Measurements from ENCODE around the gene CACNA1D. TPM values are rescaled to one million over a fixed set of nuclear protein-coding genes. Genes with fewer than 3 reads are reported as not detected.

Gene CACNA1D
- total RNA-seq, 1 experiment from 2014 or later, result 1.1 TPM

DNA sequence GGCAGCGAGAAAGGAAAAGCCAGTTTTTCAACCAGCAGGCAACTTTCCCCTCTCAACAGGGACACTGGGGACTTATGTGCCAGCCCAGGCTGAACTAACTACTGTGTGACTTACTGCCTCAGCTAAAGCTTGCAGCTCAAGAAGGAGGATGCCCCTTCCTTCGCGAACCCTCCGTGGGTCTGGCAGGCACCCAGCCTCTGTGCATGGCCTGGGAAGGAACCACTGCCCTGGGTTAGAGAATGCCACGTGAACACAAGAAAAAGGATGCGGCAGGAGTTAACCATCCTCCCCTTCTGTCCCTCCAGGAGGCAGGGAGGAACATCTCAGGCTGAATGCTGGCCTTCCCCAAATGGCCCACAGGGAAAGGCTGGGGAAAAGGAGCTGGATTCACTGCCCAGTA is 322.8 kb downstream of the CACNA1D start:
- no peaks in the 10 kb centered on the region; a peak in 1 of 4 replicates for H3K36me3 ChIP-seq (ENCODE audit: control insufficient read depth in 1 of 2, insufficient read depth in 2 of 2, low read length in 2 of 2)
- intact Hi-C loops (cut with micrococcal nuclease), result no loop called here
- H3K4me3 ChIP-seq (replicated peaks in 1 of 2; ENCODE audit: low read depth in 1 of 2, low read length in 2 of 2), result no peak overlapping the region
- no peak overlapping the region for H3K27ac ChIP-seq (ENCODE audit: low read depth, low read length)
- no peaks in the 10 kb centered on the region for H3K9me2 ChIP-seq (ENCODE audit: insufficient read depth)
- ChIA-PET POLR2A (no interaction called here), RAD21 (ENCODE audit: low non-redundant PET in 1 of 2, low total read pairs in 2 of 2, uncharacterized antibody in 2 of 2, unreplicated experiment in 2 of 2) (no interaction called here), CTCF (no interaction called here)
- no TSS peak for BruUV-seq (replicated peaks)
- H3K9me3 ChIP-seq (ENCODE audit: control insufficient read depth in 1 of 2, insufficient read depth in 1 of 2, low read depth in 1 of 2, low read length in 2 of 2), result no peaks in the 10 kb centered on the region
- ATAC-seq (no peak), DNase-seq (ENCODE audit: low read depth, low spot score) (no peak)
- TF ChIP-seq RAD21 (IDR thresholded peaks at IDR 0.05; ENCODE audit: low read depth), result no peak
- no peak for TF ChIP-seq JUND (IDR thresholded peaks at IDR 0.05)
- TF ChIP-seq, protein P1, sequence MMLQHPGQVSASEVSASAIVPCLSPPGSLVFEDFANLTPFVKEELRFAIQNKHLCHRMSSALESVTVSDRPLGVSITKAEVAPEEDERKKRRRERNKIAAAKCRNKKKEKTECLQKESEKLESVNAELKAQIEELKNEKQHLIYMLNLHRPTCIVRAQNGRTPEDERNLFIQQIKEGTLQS (IDR thresholded peaks at IDR 0.05), result no peak
- TF ChIP-seq ZFX (IDR thresholded peaks at IDR 0.05), result no peak
- TF ChIP-seq SIN3A (IDR thresholded peaks at IDR 0.05; ENCODE audit: low read depth), result no peak
- TF ChIP-seq POLR2A (IDR thresholded peaks at IDR 0.05; ENCODE audit: borderline replicate concordance, extremely low read depth, insufficient read depth, insufficient read length), result no peak
- TF ChIP-seq, protein P2, sequence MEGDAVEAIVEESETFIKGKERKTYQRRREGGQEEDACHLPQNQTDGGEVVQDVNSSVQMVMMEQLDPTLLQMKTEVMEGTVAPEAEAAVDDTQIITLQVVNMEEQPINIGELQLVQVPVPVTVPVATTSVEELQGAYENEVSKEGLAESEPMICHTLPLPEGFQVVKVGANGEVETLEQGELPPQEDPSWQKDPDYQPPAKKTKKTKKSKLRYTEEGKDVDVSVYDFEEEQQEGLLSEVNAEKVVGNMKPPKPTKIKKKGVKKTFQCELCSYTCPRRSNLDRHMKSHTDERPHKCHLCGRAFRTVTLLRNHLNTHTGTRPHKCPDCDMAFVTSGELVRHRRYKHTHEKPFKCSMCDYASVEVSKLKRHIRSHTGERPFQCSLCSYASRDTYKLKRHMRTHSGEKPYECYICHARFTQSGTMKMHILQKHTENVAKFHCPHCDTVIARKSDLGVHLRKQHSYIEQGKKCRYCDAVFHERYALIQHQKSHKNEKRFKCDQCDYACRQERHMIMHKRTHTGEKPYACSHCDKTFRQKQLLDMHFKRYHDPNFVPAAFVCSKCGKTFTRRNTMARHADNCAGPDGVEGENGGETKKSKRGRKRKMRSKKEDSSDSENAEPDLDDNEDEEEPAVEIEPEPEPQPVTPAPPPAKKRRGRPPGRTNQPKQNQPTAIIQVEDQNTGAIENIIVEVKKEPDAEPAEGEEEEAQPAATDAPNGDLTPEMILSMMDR (IDR thresholded peaks at IDR 0.05 in 2 of 3, conservative IDR thresholded peaks at IDR 0.05 in 1 of 3; ENCODE audit: borderline replicate concordance in 1 of 3, insufficient read depth in 1 of 3, low read depth in 2 of 3, low read length in 2 of 3), result no peak
- no peak for TF ChIP-seq YY1 (IDR thresholded peaks at IDR 0.05; ENCODE audit: extremely low read depth, insufficient replicate concordance, low read depth, low read length)
- TF ChIP-seq, protein P3, sequence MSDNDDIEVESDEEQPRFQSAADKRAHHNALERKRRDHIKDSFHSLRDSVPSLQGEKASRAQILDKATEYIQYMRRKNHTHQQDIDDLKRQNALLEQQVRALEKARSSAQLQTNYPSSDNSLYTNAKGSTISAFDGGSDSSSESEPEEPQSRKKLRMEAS (IDR thresholded peaks at IDR 0.05), result no peak
- TF ChIP-seq EZH2phosphoT487 (IDR thresholded peaks at IDR 0.05; ENCODE audit: borderline replicate concordance), result no peak
- no peak for TF ChIP-seq TCF7L2 (IDR thresholded peaks at IDR 0.05; ENCODE audit: borderline replicate concordance, extremely low read depth, insufficient read depth, insufficient read length)
- TF ChIP-seq SRF (IDR thresholded peaks at IDR 0.05; ENCODE audit: low read depth), result no peak
- TF ChIP-seq EGR1 (IDR thresholded peaks at IDR 0.05; ENCODE audit: low read depth), result no peak
- no peak for TF ChIP-seq EZH2 (IDR thresholded peaks at IDR 0.05)
- no peak for TF ChIP-seq CBX3 (IDR thresholded peaks at IDR 0.05; ENCODE audit: low read depth)
- TF ChIP-seq, protein P4, sequence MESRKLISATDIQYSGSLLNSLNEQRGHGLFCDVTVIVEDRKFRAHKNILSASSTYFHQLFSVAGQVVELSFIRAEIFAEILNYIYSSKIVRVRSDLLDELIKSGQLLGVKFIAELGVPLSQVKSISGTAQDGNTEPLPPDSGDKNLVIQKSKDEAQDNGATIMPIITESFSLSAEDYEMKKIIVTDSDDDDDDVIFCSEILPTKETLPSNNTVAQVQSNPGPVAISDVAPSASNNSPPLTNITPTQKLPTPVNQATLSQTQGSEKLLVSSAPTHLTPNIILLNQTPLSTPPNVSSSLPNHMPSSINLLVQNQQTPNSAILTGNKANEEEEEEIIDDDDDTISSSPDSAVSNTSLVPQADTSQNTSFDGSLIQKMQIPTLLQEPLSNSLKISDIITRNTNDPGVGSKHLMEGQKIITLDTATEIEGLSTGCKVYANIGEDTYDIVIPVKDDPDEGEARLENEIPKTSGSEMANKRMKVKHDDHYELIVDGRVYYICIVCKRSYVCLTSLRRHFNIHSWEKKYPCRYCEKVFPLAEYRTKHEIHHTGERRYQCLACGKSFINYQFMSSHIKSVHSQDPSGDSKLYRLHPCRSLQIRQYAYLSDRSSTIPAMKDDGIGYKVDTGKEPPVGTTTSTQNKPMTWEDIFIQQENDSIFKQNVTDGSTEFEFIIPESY (IDR thresholded peaks at IDR 0.05; ENCODE audit: extremely low read depth, insufficient replicate concordance, low read length), result no peak
- TF ChIP-seq SP1 (IDR thresholded peaks at IDR 0.05; ENCODE audit: low read depth), result no peak
- no peak for TF ChIP-seq ZNF274 (IDR thresholded peaks at IDR 0.05; ENCODE audit: low read depth, low read length)
- H3K4me1 ChIP-seq (ENCODE audit: control insufficient read depth in 1 of 2, insufficient read depth in 2 of 2, low read length in 2 of 2), result no peaks in the 10 kb centered on the region
- H3K79me2 ChIP-seq (ENCODE audit: insufficient read depth, low read length), result no peaks in the 10 kb centered on the region
- H3K9ac ChIP-seq (ENCODE audit: low read length), result no peak overlapping the region
- no peaks in the 10 kb centered on the region for H4K20me1 ChIP-seq (ENCODE audit: insufficient read depth)
- H2AFZ ChIP-seq (ENCODE audit: low read depth, low read length, poor library complexity, severe bottlenecking), result no peak overlapping the region
- no peaks in the 10 kb centered on the region for H3K27me3 ChIP-seq (ENCODE audit: insufficient read depth, low read length)
- H3K4me2 ChIP-seq (ENCODE audit: low read length), result no peak overlapping the region

Measured in HCT116 (cell line).